Thyroid gland (tissue), 4 donors: ENCODE data around the gene SLC25A45. TPM values are rescaled to one million over a fixed set of nuclear protein-coding genes. Genes with fewer than 3 reads are reported as not detected.
"Not testable (repeated sequence)": the region's sequence is repeated elsewhere in the genome, so short reads cannot be mapped to it uniquely, and the experiment has no call there.

ENCODE experiments used
- DNase-seq, 2 donors: peaks; one replicate each; pipeline ENCODE4 v3.0.0-alpha.2; 2019
- H3K27ac ChIP-seq, 3 donors: fragments of 200-600 bp; sonication (generic); 1 replicate in 2 of 3; 2 replicates in 1 of 3; pipeline ENCODE4 v1.5.1; 2016 to 2019; ENCODE audit warnings: mild to moderate bottlenecking in 1 of 3, moderate library complexity in 1 of 3
- H3K27me3 ChIP-seq: fragments of 200-600 bp; sonication (generic); one replicate; pipeline ENCODE4 v1.5.1; 2019
- H3K36me3 ChIP-seq, 2 donors: fragments of 200-600 bp; sonication (generic); one replicate each; pipeline ENCODE4 v1.5.1; 2016 to 2019
- H3K4me1 ChIP-seq, 2 donors: fragments of 200-600 bp; sonication (generic); one replicate each; pipeline ENCODE4 v1.5.1; 2017 to 2019
- H3K4me3 ChIP-seq, 3 donors: fragments of 200-600 bp; sonication (generic); replicated peaks in 1 of 3; 1 replicate in 2 of 3; 2 replicates in 1 of 3; pipeline ENCODE4 v1.5.1; 2016; ENCODE audit warnings: mild to moderate bottlenecking in 1 of 3
- H3K9me3 ChIP-seq: fragments of 200-600 bp; sonication (generic); one replicate; pipeline ENCODE4 v1.5.1; 2017
- POLR2A ChIP-seq, 2 donors: fragments of 450-650 bp; IDR thresholded peaks; one replicate each; pipeline ENCODE4 v1.6.1; 2017; ENCODE audit warnings: antibody characterized with exemption in 2 of 2, mild to moderate bottlenecking in 2 of 2, moderate library complexity in 1 of 2
- WGBS, 2 donors: methylation state at CpG; one replicate each; pipeline ENCODE4 v1.1.5; 2017; 5-methylcytosine and 5-hydroxymethylcytosine counted together
- intact Hi-C: fragments of 100-400 bp; cut with DNase I; formaldehyde crosslinking; loops from one replicate; pipeline ENCODE4 v1.15.1; 2023
- total RNA-seq, 4 donors: library from RNA; depleted of rRNA; stranded (reverse); fragments of >200 nt; gene quantifications; one replicate each; pipeline ENCODE4 v1.2.3, GENCODE V29; 2016
- TF ChIP-seq, protein P1 (sequence below), 6 experiments: fragments of 200-600 bp in 3 of 6; fragments of 450-650 bp in 3 of 6; sonication (generic) in 3 of 6; IDR thresholded peaks; one replicate each; pipeline ENCODE4 v1.5.1; 2016 to 2019; ENCODE audit warnings: antibody characterized with exemption in 6 of 6, mild to moderate bottlenecking in 2 of 6, inconsistent platforms in 1 of 6, moderate library complexity in 1 of 6

SLC25A45 gene
- total RNA-seq, 4 donors from 2014 or later, result 13.0 to 28.0 (median 20.9) TPM

- 78 to 84% methylated on average over 10 to 11 of the region's 11 CpGs for WGBS, 2 donors
- Histone ChIP-seq H3K36me3 (peaks cover 3 to 5% of the 10 kb centered on the region in 2 donors), H3K9me3 (no peaks in the 10 kb centered on the region), H3K27ac (no peak overlapping the region), H3K4me3 (no peak overlapping the region), H3K27me3 (no peaks in the 10 kb centered on the region), H3K4me1 (peaks cover 37 to 46% of the 10 kb centered on the region in 2 donors)
- TF ChIP-seq, protein P1, sequence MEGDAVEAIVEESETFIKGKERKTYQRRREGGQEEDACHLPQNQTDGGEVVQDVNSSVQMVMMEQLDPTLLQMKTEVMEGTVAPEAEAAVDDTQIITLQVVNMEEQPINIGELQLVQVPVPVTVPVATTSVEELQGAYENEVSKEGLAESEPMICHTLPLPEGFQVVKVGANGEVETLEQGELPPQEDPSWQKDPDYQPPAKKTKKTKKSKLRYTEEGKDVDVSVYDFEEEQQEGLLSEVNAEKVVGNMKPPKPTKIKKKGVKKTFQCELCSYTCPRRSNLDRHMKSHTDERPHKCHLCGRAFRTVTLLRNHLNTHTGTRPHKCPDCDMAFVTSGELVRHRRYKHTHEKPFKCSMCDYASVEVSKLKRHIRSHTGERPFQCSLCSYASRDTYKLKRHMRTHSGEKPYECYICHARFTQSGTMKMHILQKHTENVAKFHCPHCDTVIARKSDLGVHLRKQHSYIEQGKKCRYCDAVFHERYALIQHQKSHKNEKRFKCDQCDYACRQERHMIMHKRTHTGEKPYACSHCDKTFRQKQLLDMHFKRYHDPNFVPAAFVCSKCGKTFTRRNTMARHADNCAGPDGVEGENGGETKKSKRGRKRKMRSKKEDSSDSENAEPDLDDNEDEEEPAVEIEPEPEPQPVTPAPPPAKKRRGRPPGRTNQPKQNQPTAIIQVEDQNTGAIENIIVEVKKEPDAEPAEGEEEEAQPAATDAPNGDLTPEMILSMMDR (IDR thresholded peaks at IDR 0.05), result no peak
- no peak for TF ChIP-seq POLR2A (IDR thresholded peaks at IDR 0.05)
- intact Hi-C loops, result loop anchor here (5.0 kb wide), 3 partner anchors 33 to 97 kb away; partner anchors contain the start of gene SLC25A45
- DNase-seq, result no peak
Observed at GRCh38 chr11:65414776-65415498, 32.5 kb upstream of the SLC25A45 start.

DNA sequence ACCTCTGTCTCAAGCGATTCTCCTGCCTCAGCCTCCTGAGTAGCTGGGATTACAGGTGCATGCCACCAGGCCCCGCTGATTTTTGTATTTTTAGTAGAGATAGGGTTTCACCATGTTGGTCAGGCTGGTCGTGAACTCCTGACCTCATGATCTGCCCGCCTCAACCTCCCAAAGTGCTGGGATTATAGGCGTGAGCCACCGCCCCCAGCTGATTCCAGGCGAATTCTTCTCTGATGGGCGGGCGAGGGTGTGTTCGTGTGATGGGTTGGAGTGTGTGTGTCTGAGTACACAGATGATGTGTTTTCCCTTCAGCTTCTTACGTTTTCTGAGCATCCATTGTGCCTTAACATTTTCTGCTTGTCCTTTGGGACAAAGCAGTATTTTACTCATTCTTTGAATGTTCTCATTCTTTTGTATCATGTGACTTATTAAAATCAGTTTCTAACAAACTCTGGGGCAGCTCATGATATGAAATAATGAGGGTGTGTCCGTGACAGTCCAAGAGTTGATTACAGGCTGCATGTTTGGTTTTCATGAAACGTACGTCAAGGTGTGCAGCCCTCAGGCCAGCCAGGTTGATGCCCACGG lies 30.7 kb upstream of the SLC25A45 start:
- DNase-seq, H3K27ac ChIP-seq, H3K9me3 ChIP-seq, H3K27me3 ChIP-seq, H3K4me3 ChIP-seq: not testable (repeated sequence)
- H3K4me1 ChIP-seq, result peaks cover 25 to 32% of the 10 kb centered on the region in 2 donors
- 90 to 91% methylated on average over 15 of the region's 15 CpGs for WGBS, 2 donors
- intact Hi-C loops, result loop anchor here (5.0 kb wide), 1 partner anchor 41 kb away; no protein-coding TSS in a partner anchor
- H3K36me3 ChIP-seq, result peaks cover 11 to 21% of the 10 kb centered on the region in 2 donors

GRCh38 chr11:65412271-65413076 lies 30.0 kb upstream of the SLC25A45 start:
- H3K4me1 ChIP-seq, result peaks cover 18 to 25% of the 10 kb centered on the region in 2 donors
- H3K4me3 ChIP-seq, result no peak overlapping the region
- 80 to 86% methylated on average over 17 to 23 of the region's 24 CpGs for WGBS, 2 donors
- peaks cover 11 to 24% of the 10 kb centered on the region in 2 donors for H3K36me3 ChIP-seq
- peak overlapping the region in 2 of 3 donors; percentile 45 to 53 for H3K27ac ChIP-seq
- H3K9me3 ChIP-seq, result no peaks in the 10 kb centered on the region
- H3K27me3 ChIP-seq, result no peaks in the 10 kb centered on the region
- intact Hi-C loops, result loop anchor here (5.0 kb wide), 1 partner anchor 40 kb away; no protein-coding TSS in a partner anchor
- DNase-seq, result peak in 1 of 2 donors; percentile 59
- TF ChIP-seq, protein P1 (IDR thresholded peaks at IDR 0.05), result no peak
- no peak for TF ChIP-seq POLR2A (IDR thresholded peaks at IDR 0.05)

DNA sequence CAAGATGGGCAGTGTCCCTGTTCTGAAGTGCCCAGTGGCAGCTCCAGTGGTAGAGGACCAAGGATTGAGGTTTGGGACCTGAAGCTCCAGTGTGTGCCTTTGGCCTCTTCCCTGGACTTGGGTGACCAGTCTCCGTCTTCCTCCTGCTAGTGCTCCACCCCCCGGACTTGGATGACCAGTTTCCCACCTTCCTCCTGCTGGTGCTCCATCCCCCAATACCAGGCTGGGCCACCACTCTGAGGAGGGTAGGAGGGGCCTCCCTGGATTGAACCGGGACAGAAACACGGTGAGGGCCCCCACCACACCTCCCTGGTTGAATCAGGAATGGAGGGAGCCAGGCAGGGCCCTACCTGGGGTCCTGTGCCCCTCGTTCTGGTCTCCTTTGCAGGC lies 29.2 kb upstream of the SLC25A45 start:
- intact Hi-C loops, result loop anchor here (5.0 kb wide), 1 partner anchor 39 kb away; no protein-coding TSS in a partner anchor
- H3K36me3 ChIP-seq, result peaks cover 15 to 31% of the 10 kb centered on the region in 2 donors
- DNase-seq, result no peak
- TF ChIP-seq, protein P1 (IDR thresholded peaks at IDR 0.05), result no peak
- TF ChIP-seq POLR2A (IDR thresholded peaks at IDR 0.05), result no peak
- WGBS, 2 donors, result 49 to 76% methylated on average over 4 of the region's 5 CpGs
- no peaks in the 10 kb centered on the region for H3K9me3 ChIP-seq
- H3K4me3 ChIP-seq, result no peak overlapping the region
- no peaks in the 10 kb centered on the region for H3K27me3 ChIP-seq
- H3K4me1 ChIP-seq, result peaks cover 10 to 17% of the 10 kb centered on the region in 2 donors
- no peak overlapping the region for H3K27ac ChIP-seq

- H3K9me3 ChIP-seq, result no peaks in the 10 kb centered on the region
- H3K4me3 ChIP-seq, result no peak overlapping the region
- H3K27me3 ChIP-seq, result no peaks in the 10 kb centered on the region
- intact Hi-C loops, result loop anchor here (5.0 kb wide), 1 partner anchor 39 kb away; no protein-coding TSS in a partner anchor
- no peak overlapping the region for H3K27ac ChIP-seq
- DNase-seq, result peak in 1 of 2 donors; percentile 30
- H3K4me1 ChIP-seq, result peaks cover 5 to 12% of the 10 kb centered on the region in 2 donors
- TF ChIP-seq, protein P1 (IDR thresholded peaks at IDR 0.05), result no peak
- no peak for TF ChIP-seq POLR2A (IDR thresholded peaks at IDR 0.05)
- H3K36me3 ChIP-seq, result peaks cover 19 to 36% of the 10 kb centered on the region in 2 donors
- WGBS, 2 donors, result 85 to 87% methylated on average over 17 to 24 of the region's 29 CpGs
Observed at GRCh38 chr11:65410936-65411680, 28.7 kb upstream of the SLC25A45 start.
